Neural crest cell (in vitro differentiated cells): ENCODE results near the gene CEND1. TPM values are rescaled to one million over a fixed set of nuclear protein-coding genes. Genes with fewer than 3 reads are reported as not detected.

Experiments used
- DNase-seq: peaks from one replicate; pipeline ENCODE4 v3.0.0; 2021; ENCODE audit warnings: low read depth, mixed read lengths, low spot score
- H3K27ac Mint-ChIP-seq: one replicate; pipeline ENCODE4 v1.8.0; 2021; ENCODE audit warnings: mild to moderate bottlenecking, mixed read lengths; ENCODE audit not compliant: unreplicated experiment
- H3K27me3 Mint-ChIP-seq: 2 replicates; pipeline ENCODE4 v1.8.0; 2021; ENCODE audit warnings: low read depth, mild to moderate bottlenecking, mixed read lengths
- H3K36me3 Mint-ChIP-seq: 2 replicates; pipeline ENCODE4 v1.8.0; 2021; ENCODE audit warnings: low read depth, mild to moderate bottlenecking, mixed read lengths
- H3K4me1 Mint-ChIP-seq: 2 replicates; pipeline ENCODE4 v1.8.0; 2021; ENCODE audit warnings: mixed read lengths
- H3K4me3 Mint-ChIP-seq: one replicate; pipeline ENCODE4 v1.8.0; 2021; ENCODE audit warnings: mild to moderate bottlenecking, mixed read lengths
- H3K9me3 Mint-ChIP-seq: 2 replicates; pipeline ENCODE4 v1.8.0; 2021; ENCODE audit warnings: mixed read lengths
- total RNA-seq: library from RNA; stranded (reverse); gene quantifications from 2 replicates; pipeline ENCODE4 v1.2.1, GENCODE V29; 2021
- TF ChIP-seq, protein P1 (sequence below): fragments of 200-600 bp; sonication (generic); conservative IDR thresholded peaks from 2 replicates; pipeline ENCODE4 v1.5.0; 2021; ENCODE audit warnings: antibody characterized with exemption, mild to moderate bottlenecking

The CEND1 gene
- total RNA-seq, 1 donor from 2014 or later: 1.2 TPM

DNA sequence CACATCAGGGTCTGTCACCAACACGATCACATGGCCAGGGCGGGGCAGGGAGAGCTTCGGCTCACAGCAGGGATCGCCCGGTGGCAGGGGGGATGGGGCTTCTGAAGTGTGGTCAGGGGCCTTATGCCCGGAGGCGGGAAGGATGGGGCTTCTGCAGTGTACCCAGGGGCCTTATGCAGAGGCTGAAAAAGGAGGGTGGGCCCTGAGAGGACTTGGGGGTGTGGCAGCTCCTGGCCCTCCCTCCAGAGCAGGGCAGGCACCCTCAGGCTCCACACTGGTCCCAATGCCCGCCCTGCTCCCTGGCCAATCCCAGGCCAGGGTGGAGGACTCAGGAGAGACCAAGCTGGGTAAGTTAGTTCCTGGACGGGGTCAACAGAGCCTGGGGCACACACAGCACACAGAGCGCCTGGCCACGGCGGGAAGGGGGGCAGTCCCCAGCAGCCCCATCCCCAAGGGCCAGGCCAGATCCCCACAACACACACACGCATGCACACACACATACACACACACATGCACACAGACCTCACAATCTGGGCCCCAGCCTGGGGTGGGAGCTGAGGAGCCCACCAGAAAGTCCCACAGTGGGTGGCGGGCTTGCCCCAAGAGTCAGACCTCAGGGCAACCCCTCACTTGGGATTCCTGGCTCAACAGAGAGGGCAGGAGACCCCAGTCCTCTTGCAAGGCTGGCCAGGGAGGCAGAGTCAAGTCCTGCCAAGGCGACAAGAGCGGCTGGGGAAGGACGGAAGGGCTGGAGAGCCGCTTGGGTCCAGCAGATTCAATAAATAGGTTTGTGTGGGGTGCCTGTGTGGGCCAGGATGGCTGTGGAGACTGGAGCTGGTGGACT, 1.1 kb upstream of the CEND1 start:
- no peak for DNase-seq
- H3K36me3 Mint-ChIP-seq: no peaks in the 10 kb centered on the region
- H3K9me3 Mint-ChIP-seq: no peaks in the 10 kb centered on the region
- H3K27ac Mint-ChIP-seq: no peak overlapping the region
- H3K4me1 Mint-ChIP-seq: peaks cover 2% of the 10 kb centered on the region
- TF ChIP-seq, protein P1, sequence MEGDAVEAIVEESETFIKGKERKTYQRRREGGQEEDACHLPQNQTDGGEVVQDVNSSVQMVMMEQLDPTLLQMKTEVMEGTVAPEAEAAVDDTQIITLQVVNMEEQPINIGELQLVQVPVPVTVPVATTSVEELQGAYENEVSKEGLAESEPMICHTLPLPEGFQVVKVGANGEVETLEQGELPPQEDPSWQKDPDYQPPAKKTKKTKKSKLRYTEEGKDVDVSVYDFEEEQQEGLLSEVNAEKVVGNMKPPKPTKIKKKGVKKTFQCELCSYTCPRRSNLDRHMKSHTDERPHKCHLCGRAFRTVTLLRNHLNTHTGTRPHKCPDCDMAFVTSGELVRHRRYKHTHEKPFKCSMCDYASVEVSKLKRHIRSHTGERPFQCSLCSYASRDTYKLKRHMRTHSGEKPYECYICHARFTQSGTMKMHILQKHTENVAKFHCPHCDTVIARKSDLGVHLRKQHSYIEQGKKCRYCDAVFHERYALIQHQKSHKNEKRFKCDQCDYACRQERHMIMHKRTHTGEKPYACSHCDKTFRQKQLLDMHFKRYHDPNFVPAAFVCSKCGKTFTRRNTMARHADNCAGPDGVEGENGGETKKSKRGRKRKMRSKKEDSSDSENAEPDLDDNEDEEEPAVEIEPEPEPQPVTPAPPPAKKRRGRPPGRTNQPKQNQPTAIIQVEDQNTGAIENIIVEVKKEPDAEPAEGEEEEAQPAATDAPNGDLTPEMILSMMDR: no peak
- H3K27me3 Mint-ChIP-seq: peaks cover 3% of the 10 kb centered on the region
- peak overlapping the region; percentile 66 for H3K4me3 Mint-ChIP-seq

DNA sequence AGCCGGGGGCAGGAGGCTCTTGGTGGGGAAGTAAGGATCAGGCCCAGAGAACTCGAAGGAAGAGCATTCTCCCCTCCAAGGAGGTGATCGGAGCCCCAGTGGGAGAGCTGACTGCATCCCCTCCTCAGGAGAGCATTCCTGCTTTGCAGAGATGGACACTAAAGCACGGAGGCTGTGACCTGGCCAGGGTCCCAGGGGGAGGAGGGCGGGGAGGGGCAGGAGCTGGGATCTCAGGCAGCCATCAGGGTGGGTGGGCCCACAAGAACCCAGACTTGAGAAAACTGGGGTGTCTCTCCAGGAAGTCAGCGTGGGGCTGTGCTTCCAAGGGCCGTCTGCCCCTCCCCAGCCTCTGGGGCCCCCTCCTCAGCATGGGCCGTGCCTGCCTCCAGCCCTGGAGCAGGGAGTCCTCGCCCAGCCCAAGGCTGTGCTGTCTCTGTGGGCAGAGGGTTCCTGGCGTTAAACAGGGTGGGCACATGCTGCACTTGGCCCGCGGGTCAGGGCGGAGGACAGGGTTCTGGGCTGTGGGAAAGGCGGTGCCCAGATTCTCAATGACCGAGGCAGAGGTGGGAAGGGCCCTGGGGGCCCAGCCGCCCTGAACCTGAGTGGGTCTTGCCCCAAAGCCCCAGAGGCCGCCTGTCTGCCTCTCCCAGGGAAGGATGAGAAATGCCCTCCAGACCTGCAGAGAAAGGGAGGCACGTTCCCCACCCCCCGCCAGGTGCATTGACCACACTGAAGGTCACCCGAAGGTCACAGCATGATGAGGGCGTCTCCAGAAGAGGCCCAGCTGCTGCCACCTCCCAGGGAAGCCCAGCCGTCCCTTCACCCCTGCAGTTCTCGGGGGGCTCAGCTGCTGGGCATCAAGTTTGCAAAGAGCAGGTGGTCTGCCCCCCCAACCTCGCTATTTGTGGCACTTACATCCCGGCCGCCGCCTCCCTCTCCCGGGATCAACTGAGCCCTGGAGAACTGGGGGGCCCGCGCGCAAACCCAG, 643 bp downstream of the CEND1 start:
- Mint-ChIP-seq H3K4me3 (no peak overlapping the region), H3K36me3 (no peaks in the 10 kb centered on the region), H3K27me3 (peaks cover 4% of the 10 kb centered on the region)

DNA sequence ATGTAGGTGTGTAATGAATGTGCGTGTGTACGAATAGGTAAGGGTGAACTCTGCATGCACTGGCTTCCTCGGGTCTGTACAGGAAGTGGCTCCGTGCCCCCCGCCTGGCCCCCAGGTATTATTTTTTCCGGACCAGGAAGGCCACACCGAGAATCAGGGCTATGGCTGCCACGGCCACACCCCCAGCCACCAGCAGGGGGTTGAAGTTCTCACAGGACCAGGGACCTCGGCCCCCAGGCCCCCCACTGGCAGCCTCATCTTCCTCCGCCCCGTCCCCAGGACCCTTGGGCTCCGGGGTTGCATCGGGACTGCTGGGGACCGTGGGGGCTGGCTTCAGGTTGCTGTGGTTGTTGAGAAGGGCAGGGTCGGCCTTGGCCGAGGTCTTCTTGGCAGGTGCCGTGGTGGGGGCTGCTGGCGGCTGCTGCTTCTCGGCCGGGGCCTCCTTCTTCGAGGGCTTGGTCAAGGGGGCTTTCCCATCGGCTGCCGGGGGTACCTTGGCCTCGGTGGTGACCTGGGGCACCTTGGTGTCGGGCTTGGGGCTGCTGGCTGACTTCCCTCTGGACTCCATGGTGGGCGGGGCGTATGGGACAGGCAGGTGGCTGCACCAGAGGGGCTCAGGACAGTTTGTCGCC, 1.8 kb downstream of the CEND1 start:
- no peak overlapping the region for H3K27ac Mint-ChIP-seq
- H3K36me3 Mint-ChIP-seq: no peaks in the 10 kb centered on the region
- H3K4me1 Mint-ChIP-seq: peaks cover 8% of the 10 kb centered on the region
- DNase-seq: no peak
- TF ChIP-seq, protein P1: peak; percentile 19
- H3K4me3 Mint-ChIP-seq: no peak overlapping the region
- no peaks in the 10 kb centered on the region for H3K9me3 Mint-ChIP-seq
- peaks cover 6% of the 10 kb centered on the region for H3K27me3 Mint-ChIP-seq

More for the DNA sequence above, 643 bp downstream of the CEND1 start:
- no peak overlapping the region for H3K27ac Mint-ChIP-seq
- TF ChIP-seq, protein P1: no peak
- H3K4me1 Mint-ChIP-seq: no peaks in the 10 kb centered on the region
- H3K9me3 Mint-ChIP-seq: no peaks in the 10 kb centered on the region
- no peak for DNase-seq

DNA sequence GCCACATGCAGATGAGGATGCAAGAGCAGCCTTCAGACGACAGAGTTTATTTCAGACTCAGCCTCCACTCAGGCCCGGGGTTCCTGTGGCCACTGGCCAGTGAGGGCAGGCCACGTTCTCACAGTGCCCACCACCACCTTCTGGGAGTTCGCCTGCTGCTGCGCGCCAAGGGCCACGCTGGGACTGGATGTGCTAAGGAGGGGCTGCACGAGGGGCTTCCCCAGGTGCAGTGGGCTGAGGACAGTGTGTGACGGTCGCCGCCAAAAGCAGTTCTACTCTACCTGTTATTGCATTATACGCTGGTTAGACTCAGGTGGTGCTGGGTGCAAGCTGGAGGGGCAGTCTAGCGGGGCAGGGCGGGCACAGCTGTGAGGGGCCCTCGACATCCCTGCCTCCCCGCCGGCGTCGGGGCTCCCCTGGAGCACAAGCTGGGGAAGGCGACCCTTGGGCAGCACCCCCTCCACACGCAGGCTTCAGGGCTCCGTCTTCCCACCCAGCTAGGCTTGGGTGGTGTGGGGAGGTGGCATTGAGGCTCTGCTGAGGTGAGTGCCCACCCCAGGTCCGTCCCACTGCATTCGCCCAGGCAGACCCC, 2.7 kb downstream of the CEND1 start:
- Mint-ChIP-seq H3K36me3 (no peaks in the 10 kb centered on the region), H3K4me3 (no peak overlapping the region), H3K9me3 (no peaks in the 10 kb centered on the region), H3K27ac (no peak overlapping the region), H3K4me1 (peaks cover 8% of the 10 kb centered on the region), H3K27me3 (peaks cover 6% of the 10 kb centered on the region)
- TF ChIP-seq, protein P1: no peak
- DNase-seq: no peak
